Measurements from ENCODE around the gene ARHGDIA.

GRCh38 chr17:81860756-81861568, 10.2 kb downstream of the ARHGDIA start:
- peak in 2 of 6 experiments; percentile 6 to 12 for TF ChIP-seq CTCF (IDR thresholded peaks at IDR 0.05)
- peak; percentile 64 to 98 for TF ChIP-seq POLR2A (IDR thresholded peaks at IDR 0.05)

Data from thyroid gland (tissue), 4 donors.